ES-I3 (cell line): ENCODE data around the gene CLDN16.

Experiments
- H3K36me3 ChIP-seq: 2 replicates; pipeline ENCODE4 v1.6.1; 2013; ENCODE audit warnings: mild to moderate bottlenecking, low read length, control low read depth, moderate library complexity; ENCODE audit not compliant: insufficient read depth
- H3K4me1 ChIP-seq: 2 replicates; pipeline ENCODE4 v1.6.1; 2013; ENCODE audit warnings: mild to moderate bottlenecking, control low read depth, low read length; ENCODE audit not compliant: insufficient read depth
- H3K9ac ChIP-seq: 2 replicates; pipeline ENCODE4 v1.6.1; 2013; ENCODE audit warnings: low read depth, mild to moderate bottlenecking, low read length, moderate library complexity
- H3K9me3 ChIP-seq: 2 replicates; pipeline ENCODE4 v1.6.1; 2013; ENCODE audit warnings: mild to moderate bottlenecking, low read length, moderate library complexity; ENCODE audit not compliant: control insufficient read depth, insufficient read depth

Gene CLDN16

GRCh38 chr3:190396001-190396400, 8.0 kb downstream of the CLDN16 start:
- Histone ChIP-seq H3K36me3 (no peaks in the 10 kb centered on the region), H3K4me1 (no peaks in the 10 kb centered on the region), H3K9me3 (no peaks in the 10 kb centered on the region), H3K9ac (no peak overlapping the region)

GRCh38 chr3:190397889-190398288, 9.9 kb downstream of the CLDN16 start:
- Histone ChIP-seq H3K9me3 (no peaks in the 10 kb centered on the region), H3K9ac (no peak overlapping the region), H3K36me3 (no peaks in the 10 kb centered on the region), H3K4me1 (no peaks in the 10 kb centered on the region)

GRCh38 chr3:190399677-190400076, 11.7 kb downstream of the CLDN16 start:
- Histone ChIP-seq H3K9ac (no peak overlapping the region), H3K36me3 (no peaks in the 10 kb centered on the region), H3K9me3 (no peaks in the 10 kb centered on the region; the same call in 1 of the 2 replicates), H3K4me1 (no peaks in the 10 kb centered on the region)

GRCh38 chr3:190401963-190402362, 14.0 kb downstream of the CLDN16 start:
- Histone ChIP-seq H3K4me1 (no peaks in the 10 kb centered on the region), H3K9ac (no peak overlapping the region), H3K9me3 (no peaks in the 10 kb centered on the region; the same call in 1 of the 2 replicates), H3K36me3 (no peaks in the 10 kb centered on the region)

- no peaks in the 10 kb centered on the region; the same call in 1 of the 2 replicates for H3K9me3 ChIP-seq
- H3K4me1 ChIP-seq: no peaks in the 10 kb centered on the region
- H3K36me3 ChIP-seq: no peaks in the 10 kb centered on the region
- no peak overlapping the region for H3K9ac ChIP-seq
Observed at GRCh38 chr3:190404715-190405114, 16.8 kb downstream of the CLDN16 start.

GRCh38 chr3:190414297-190414696, 26.3 kb downstream of the CLDN16 start:
- no peaks in the 10 kb centered on the region; the same call in 1 of the 2 replicates for H3K9me3 ChIP-seq
- H3K9ac ChIP-seq: no peak overlapping the region
- no peaks in the 10 kb centered on the region for H3K36me3 ChIP-seq
- H3K4me1 ChIP-seq: no peaks in the 10 kb centered on the region

- no peak overlapping the region for H3K9ac ChIP-seq
- no peaks in the 10 kb centered on the region for H3K36me3 ChIP-seq
- H3K9me3 ChIP-seq: no peaks in the 10 kb centered on the region
- H3K4me1 ChIP-seq: no peaks in the 10 kb centered on the region
Observed at GRCh38 chr3:190424108-190424477, 36.1 kb downstream of the CLDN16 start.

- Histone ChIP-seq H3K9ac (no peak overlapping the region), H3K4me1 (no peaks in the 10 kb centered on the region), H3K9me3 (no peaks in the 10 kb centered on the region), H3K36me3 (no peaks in the 10 kb centered on the region)
Observed at GRCh38 chr3:190424478-190425439, 36.8 kb downstream of the CLDN16 start.

- no peaks in the 10 kb centered on the region for H3K4me1 ChIP-seq
- no peaks in the 10 kb centered on the region for H3K9me3 ChIP-seq
- H3K9ac ChIP-seq: no peak overlapping the region
- H3K36me3 ChIP-seq: no peaks in the 10 kb centered on the region
Observed at GRCh38 chr3:190425833-190426232, 37.9 kb downstream of the CLDN16 start.

- no peaks in the 10 kb centered on the region for H3K4me1 ChIP-seq
- no peaks in the 10 kb centered on the region for H3K9me3 ChIP-seq
- H3K9ac ChIP-seq: no peak overlapping the region
- no peaks in the 10 kb centered on the region for H3K36me3 ChIP-seq
Observed at GRCh38 chr3:190426806-190427507, 39.0 kb downstream of the CLDN16 start.

GRCh38 chr3:190429681-190430080, 41.7 kb downstream of the CLDN16 start:
- Histone ChIP-seq H3K36me3 (no peaks in the 10 kb centered on the region), H3K9ac (no peak overlapping the region), H3K4me1 (no peaks in the 10 kb centered on the region), H3K9me3 (no peaks in the 10 kb centered on the region)

GRCh38 chr3:190430906-190431305, 42.9 kb downstream of the CLDN16 start:
- H3K36me3 ChIP-seq: no peaks in the 10 kb centered on the region
- no peaks in the 10 kb centered on the region for H3K4me1 ChIP-seq
- H3K9me3 ChIP-seq: no peaks in the 10 kb centered on the region
- no peak overlapping the region for H3K9ac ChIP-seq

- Histone ChIP-seq H3K9ac (no peak overlapping the region), H3K9me3 (no peaks in the 10 kb centered on the region), H3K4me1 (no peaks in the 10 kb centered on the region), H3K36me3 (no peaks in the 10 kb centered on the region)
Observed at GRCh38 chr3:190432216-190432615, 44.3 kb downstream of the CLDN16 start.

GRCh38 chr3:190433626-190434025, 45.7 kb downstream of the CLDN16 start:
- no peaks in the 10 kb centered on the region for H3K9me3 ChIP-seq
- H3K36me3 ChIP-seq: no peaks in the 10 kb centered on the region
- no peak overlapping the region for H3K9ac ChIP-seq
- no peaks in the 10 kb centered on the region for H3K4me1 ChIP-seq

- Histone ChIP-seq H3K4me1 (no peaks in the 10 kb centered on the region), H3K9ac (no peak overlapping the region), H3K9me3 (no peaks in the 10 kb centered on the region), H3K36me3 (no peaks in the 10 kb centered on the region)
Observed at GRCh38 chr3:190435618-190436017, 47.7 kb downstream of the CLDN16 start.
